Measurements from ENCODE around the gene ZNF827.

GRCh38 chr4:145739845-145740244 is 198.8 kb downstream of the ZNF827 start:
- TF ChIP-seq, protein P1, sequence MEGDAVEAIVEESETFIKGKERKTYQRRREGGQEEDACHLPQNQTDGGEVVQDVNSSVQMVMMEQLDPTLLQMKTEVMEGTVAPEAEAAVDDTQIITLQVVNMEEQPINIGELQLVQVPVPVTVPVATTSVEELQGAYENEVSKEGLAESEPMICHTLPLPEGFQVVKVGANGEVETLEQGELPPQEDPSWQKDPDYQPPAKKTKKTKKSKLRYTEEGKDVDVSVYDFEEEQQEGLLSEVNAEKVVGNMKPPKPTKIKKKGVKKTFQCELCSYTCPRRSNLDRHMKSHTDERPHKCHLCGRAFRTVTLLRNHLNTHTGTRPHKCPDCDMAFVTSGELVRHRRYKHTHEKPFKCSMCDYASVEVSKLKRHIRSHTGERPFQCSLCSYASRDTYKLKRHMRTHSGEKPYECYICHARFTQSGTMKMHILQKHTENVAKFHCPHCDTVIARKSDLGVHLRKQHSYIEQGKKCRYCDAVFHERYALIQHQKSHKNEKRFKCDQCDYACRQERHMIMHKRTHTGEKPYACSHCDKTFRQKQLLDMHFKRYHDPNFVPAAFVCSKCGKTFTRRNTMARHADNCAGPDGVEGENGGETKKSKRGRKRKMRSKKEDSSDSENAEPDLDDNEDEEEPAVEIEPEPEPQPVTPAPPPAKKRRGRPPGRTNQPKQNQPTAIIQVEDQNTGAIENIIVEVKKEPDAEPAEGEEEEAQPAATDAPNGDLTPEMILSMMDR (IDR thresholded peaks at IDR 0.05) = no peak
- no peak for TF ChIP-seq POLR2A (IDR thresholded peaks at IDR 0.05)
